SW 1271 (cell line): ENCODE measurements around the gene PDGFB.

ENCODE experiments used
- DNase-seq, 2 experiments: peaks; one replicate each; lab custom pipeline; 2025; lab: John Stamatoyannopoulos, UW

The PDGFB gene

GRCh38 chr22:39253435-39254070 lies 8.8 kb upstream of the PDGFB start:
- DNase-seq, result peak; percentile 42 to 73

- DNase-seq, result no peak
Measured at GRCh38 chr22:39252461-39253434, 8.0 kb upstream of the PDGFB start.

GRCh38 chr22:39251762-39252460 lies 7.1 kb upstream of the PDGFB start:
- no peak for DNase-seq

GRCh38 chr22:39250838-39251237 lies 6.1 kb upstream of the PDGFB start:
- DNase-seq, result no peak

- DNase-seq, result no peak
Measured at GRCh38 chr22:39250131-39250530, 5.3 kb upstream of the PDGFB start.

GRCh38 chr22:39249086-39249704 lies 4.4 kb upstream of the PDGFB start:
- no peak for DNase-seq

- no peak for DNase-seq
Measured at GRCh38 chr22:39248254-39248653, 3.5 kb upstream of the PDGFB start.

- no peak for DNase-seq
Measured at GRCh38 chr22:39247361-39247760, 2.6 kb upstream of the PDGFB start.

- DNase-seq, result no peak
Measured at GRCh38 chr22:39246690-39247332, 2.0 kb upstream of the PDGFB start.

- DNase-seq, result no peak
Measured at GRCh38 chr22:39246217-39246616, 1.4 kb upstream of the PDGFB start.

- no peak for DNase-seq
Measured at GRCh38 chr22:39245130-39246039, 603 bp upstream of the PDGFB start.

GRCh38 chr22:39244136-39244495 lies 666 bp downstream of the PDGFB start:
- no peak for DNase-seq

GRCh38 chr22:39243439-39244135 lies 1.2 kb downstream of the PDGFB start:
- DNase-seq, result no peak

- no peak for DNase-seq
Measured at GRCh38 chr22:39242595-39243438, 2.0 kb downstream of the PDGFB start.

GRCh38 chr22:39241794-39242594 lies 2.8 kb downstream of the PDGFB start:
- DNase-seq, result no peak

GRCh38 chr22:39240831-39241793 lies 3.7 kb downstream of the PDGFB start:
- DNase-seq, result no peak
